Effector memory CD8-positive, alpha-beta T cell (primary cell): ENCODE measurements around the gene LCN1.
A peak's percentile ranks its signal among the peaks of the same experiment; 100 is the strongest.

Experiments
- ATAC-seq: fragments of 150-1000 bp; cut with Tn5 transposase; replicated peaks from 2 replicates; pipeline ENCODE4 v1.10.0; 2021; ENCODE audit warnings: mild to moderate bottlenecking, moderate library complexity
- DNase-seq, 3 experiments: peaks; one replicate each; pipeline ENCODE4 v3.0.0; 2021
- H3K27ac Mint-ChIP-seq, 2 donors: one replicate each; pipeline ENCODE4 v1.8.0; 2022; ENCODE audit warnings: mild to moderate bottlenecking in 2 of 2, mixed read lengths in 2 of 2, moderate library complexity in 2 of 2
- H3K27me3 Mint-ChIP-seq, 2 donors: one replicate each; pipeline ENCODE4 v1.8.0; 2022; ENCODE audit warnings: mixed read lengths in 2 of 2
- H3K36me3 Mint-ChIP-seq: one replicate; pipeline ENCODE4 v1.8.0; 2022; ENCODE audit warnings: mild to moderate bottlenecking, moderate library complexity, mixed read lengths; ENCODE audit not compliant: insufficient read depth
- H3K4me1 Mint-ChIP-seq, 2 donors: one replicate each; pipeline ENCODE4 v1.8.0; 2022; ENCODE audit warnings: low read depth in 2 of 2, mixed read lengths in 2 of 2
- H3K4me3 Mint-ChIP-seq, 2 donors: one replicate each; pipeline ENCODE4 v1.8.0; 2022; ENCODE audit warnings: mild to moderate bottlenecking in 2 of 2, mixed read lengths in 2 of 2, moderate library complexity in 2 of 2
- H3K9me3 Mint-ChIP-seq, 2 donors: one replicate each; pipeline ENCODE4 v1.8.0; 2022; ENCODE audit warnings: mixed read lengths in 2 of 2
- total RNA-seq, 9 experiments: gene quantifications; one replicate each; lab custom pipeline; 2026; lab: John Stamatoyannopoulos, UW

LCN1 gene
- 0 to 0.06 (median 0) reads per million in 9 experiments for total RNA-seq

GRCh38 chr9:135520916-135521607 lies at the start of gene LCN1:
Gene LCN1, plus strand, starts transcription at chr9:135521440. Its CDS starts 58 bp downstream, at chr9:135521498.
- no peaks in the 10 kb centered on the region for H3K36me3 Mint-ChIP-seq
- no peaks in the 10 kb centered on the region for H3K4me1 Mint-ChIP-seq
- ATAC-seq (no peak), DNase-seq (no peak)
- H3K27me3 Mint-ChIP-seq: peaks cover 11 to 39% of the 10 kb centered on the region in 2 donors
- no peak within 1 kb of the TSS for H3K27ac Mint-ChIP-seq
- no peaks in the 10 kb centered on the region for H3K9me3 Mint-ChIP-seq
- no peak within 1 kb of the TSS for H3K4me3 Mint-ChIP-seq

- H3K27me3 Mint-ChIP-seq: peaks cover 32 to 59% of the 10 kb centered on the region in 2 donors
- peaks cover 0 to 10% of the 10 kb centered on the region in 2 donors for H3K4me1 Mint-ChIP-seq
- ATAC-seq (no peak), DNase-seq (no peak)
- H3K4me3 Mint-ChIP-seq: no peak overlapping the region
- no peaks in the 10 kb centered on the region for H3K36me3 Mint-ChIP-seq
- no peak overlapping the region for H3K27ac Mint-ChIP-seq
- H3K9me3 Mint-ChIP-seq: no peaks in the 10 kb centered on the region
Observed at GRCh38 chr9:135471791-135472640, 49.2 kb upstream of the LCN1 start.

GRCh38 chr9:135473972-135474543 lies 47.2 kb upstream of the LCN1 start:
- Mint-ChIP-seq H3K27ac (no peak overlapping the region), H3K9me3 (no peaks in the 10 kb centered on the region), H3K4me3 (no peak overlapping the region), H3K4me1 (peaks cover 3 to 4% of the 10 kb centered on the region in 2 donors), H3K27me3 (peaks cover 36 to 60% of the 10 kb centered on the region in 2 donors), H3K36me3 (no peaks in the 10 kb centered on the region)
- DNase-seq (no peak), ATAC-seq (no peak)

GRCh38 chr9:135474915-135475314 lies 46.3 kb upstream of the LCN1 start:
- peaks cover 3 to 4% of the 10 kb centered on the region in 2 donors for H3K4me1 Mint-ChIP-seq
- H3K9me3 Mint-ChIP-seq: no peaks in the 10 kb centered on the region
- ATAC-seq (peak; percentile 35), DNase-seq (no peak)
- H3K4me3 Mint-ChIP-seq: no peak overlapping the region
- peaks cover 34 to 58% of the 10 kb centered on the region in 2 donors for H3K27me3 Mint-ChIP-seq
- H3K27ac Mint-ChIP-seq: no peak overlapping the region
- H3K36me3 Mint-ChIP-seq: no peaks in the 10 kb centered on the region

GRCh38 chr9:135476561-135477355 lies 44.5 kb upstream of the LCN1 start:
- Mint-ChIP-seq H3K27me3 (peaks cover 23 to 48% of the 10 kb centered on the region in 2 donors), H3K9me3 (no peaks in the 10 kb centered on the region), H3K4me3 (no peak overlapping the region), H3K36me3 (no peaks in the 10 kb centered on the region), H3K4me1 (peaks cover 3 to 4% of the 10 kb centered on the region in 2 donors), H3K27ac (no peak overlapping the region)
- ATAC-seq: no peak
- no peak for DNase-seq

- ATAC-seq (no peak), DNase-seq (no peak)
- no peaks in the 10 kb centered on the region for H3K36me3 Mint-ChIP-seq
- no peaks in the 10 kb centered on the region for H3K9me3 Mint-ChIP-seq
- peak overlapping the region; percentile 90 to 92 for H3K4me3 Mint-ChIP-seq
- peaks cover 3 to 4% of the 10 kb centered on the region in 2 donors for H3K4me1 Mint-ChIP-seq
- no peak overlapping the region for H3K27ac Mint-ChIP-seq
- H3K27me3 Mint-ChIP-seq: peaks cover 30 to 51% of the 10 kb centered on the region in 2 donors
Observed at GRCh38 chr9:135478191-135478590, 43.0 kb upstream of the LCN1 start.

GRCh38 chr9:135478829-135479468 lies 42.3 kb upstream of the LCN1 start:
- no peaks in the 10 kb centered on the region for H3K36me3 Mint-ChIP-seq

GRCh38 chr9:135479469-135480052 lies 41.7 kb upstream of the LCN1 start, which contains the start of gene PPP1R26:
Gene PPP1R26, plus strand, starts transcription at chr9:135479782. Its CDS starts 4,729 bp downstream, at chr9:135484511.
- peak; percentile 6 for ATAC-seq
- H3K27ac Mint-ChIP-seq: peak within 1 kb of the TSS; percentile 60 to 86
- peaks cover 30 to 65% of the 10 kb centered on the region in 2 donors for H3K27me3 Mint-ChIP-seq
- peak within 1 kb of the TSS; percentile 90 to 92 for H3K4me3 Mint-ChIP-seq
- no peak for DNase-seq
- H3K36me3 Mint-ChIP-seq: no peaks in the 10 kb centered on the region
- H3K9me3 Mint-ChIP-seq: no peaks in the 10 kb centered on the region
- peaks cover 3 to 4% of the 10 kb centered on the region in 2 donors for H3K4me1 Mint-ChIP-seq

More at GRCh38 chr9:135478829-135479468, 42.3 kb upstream of the LCN1 start:
- peaks cover 30 to 58% of the 10 kb centered on the region in 2 donors for H3K27me3 Mint-ChIP-seq
- H3K9me3 Mint-ChIP-seq: no peaks in the 10 kb centered on the region
- peaks cover 3 to 4% of the 10 kb centered on the region in 2 donors for H3K4me1 Mint-ChIP-seq
- peak overlapping the region; percentile 90 to 92 for H3K4me3 Mint-ChIP-seq
- DNase-seq: no peak
- ATAC-seq: peak; percentile 46
- peak overlapping the region; percentile 60 to 86 for H3K27ac Mint-ChIP-seq

GRCh38 chr9:135480071-135480939 lies 40.9 kb upstream of the LCN1 start:
- peak overlapping the region; percentile 38 to 52 for H3K4me3 Mint-ChIP-seq
- peaks cover 4 to 5% of the 10 kb centered on the region in 2 donors for H3K4me1 Mint-ChIP-seq
- no peaks in the 10 kb centered on the region for H3K9me3 Mint-ChIP-seq
- H3K36me3 Mint-ChIP-seq: no peaks in the 10 kb centered on the region
- ATAC-seq (peak; percentile 48), DNase-seq (no peak)
- H3K27me3 Mint-ChIP-seq: peaks cover 36 to 69% of the 10 kb centered on the region in 2 donors
- no peak overlapping the region for H3K27ac Mint-ChIP-seq

- Mint-ChIP-seq H3K27me3 (peaks cover 32 to 69% of the 10 kb centered on the region in 2 donors), H3K27ac (no peak overlapping the region), H3K4me3 (peak overlapping the region; percentile 38 to 52), H3K36me3 (no peaks in the 10 kb centered on the region), H3K9me3 (no peaks in the 10 kb centered on the region), H3K4me1 (peaks cover 4 to 5% of the 10 kb centered on the region in 2 donors)
- DNase-seq (no peak), ATAC-seq (peak; percentile 29)
Observed at GRCh38 chr9:135480940-135481310, 40.3 kb upstream of the LCN1 start.

GRCh38 chr9:135482015-135482754 lies 39.1 kb upstream of the LCN1 start:
- peaks cover 31 to 68% of the 10 kb centered on the region in 2 donors for H3K27me3 Mint-ChIP-seq
- ATAC-seq: no peak
- no peaks in the 10 kb centered on the region for H3K36me3 Mint-ChIP-seq
- H3K9me3 Mint-ChIP-seq: no peaks in the 10 kb centered on the region
- no peak for DNase-seq
- H3K27ac Mint-ChIP-seq: no peak overlapping the region
- H3K4me3 Mint-ChIP-seq: peak overlapping the region in 1 of 2 donors; percentile 52
- H3K4me1 Mint-ChIP-seq: peaks cover 4 to 5% of the 10 kb centered on the region in 2 donors
